ENCODE measurements around the gene RAD54L. TPM values are rescaled to one million over a fixed set of nuclear protein-coding genes. Genes with fewer than 3 reads are reported as not detected.
"Not testable (repeated sequence)": the region's sequence is repeated elsewhere in the genome, so short reads cannot be mapped to it uniquely, and the experiment has no call there.

The RAD54L gene
- total RNA-seq, 2 donors from 2014 or later: 33.1 to 34.9 TPM

GRCh38 chr1:46246136-46246535 lies 1.4 kb upstream of the RAD54L start:
- not testable (repeated sequence) for H3K36me3 Mint-ChIP-seq (ENCODE audit: insufficient read depth in 2 of 2); H3K9me3 Mint-ChIP-seq; H3K27me3 Mint-ChIP-seq (ENCODE audit: low read depth); ATAC-seq (replicated peaks in 1 of 2); DNase-seq; H3K27ac Mint-ChIP-seq
- Mint-ChIP-seq H3K4me3 (peak overlapping the region; percentile 94 to 98), H3K4me1 (ENCODE audit: low read depth) (peaks cover 37% of the 10 kb centered on the region)

GRCh38 chr1:46246548-46247435 lies 771 bp upstream of the RAD54L start:
- peak overlapping the region; percentile 94 to 98 for H3K4me3 Mint-ChIP-seq
- peak overlapping the region; percentile 81 for H3K27ac Mint-ChIP-seq
- ATAC-seq (replicated peaks in 1 of 2): peak; percentile 79
- peak; percentile 68 to 74 for DNase-seq
- no peaks in the 10 kb centered on the region for H3K9me3 Mint-ChIP-seq
- peaks cover 37% of the 10 kb centered on the region for H3K4me1 Mint-ChIP-seq (ENCODE audit: low read depth)
- H3K27me3 Mint-ChIP-seq (ENCODE audit: low read depth): no peaks in the 10 kb centered on the region
- H3K36me3 Mint-ChIP-seq (ENCODE audit: insufficient read depth in 2 of 2): peaks cover 8 to 12% of the 10 kb centered on the region in 2 donors

- no peak for ATAC-seq (replicated peaks in 1 of 2)
- H3K36me3 Mint-ChIP-seq (ENCODE audit: insufficient read depth in 2 of 2): peaks cover 15 to 27% of the 10 kb centered on the region in 2 donors
- H3K4me3 Mint-ChIP-seq: peak overlapping the region; percentile 94 to 98
- no peaks in the 10 kb centered on the region for H3K9me3 Mint-ChIP-seq
- peak; percentile 31 to 37 for DNase-seq
- H3K4me1 Mint-ChIP-seq (ENCODE audit: low read depth): peaks cover 46% of the 10 kb centered on the region
- H3K27ac Mint-ChIP-seq: peak overlapping the region; percentile 72
- H3K27me3 Mint-ChIP-seq (ENCODE audit: low read depth): no peaks in the 10 kb centered on the region
Observed at GRCh38 chr1:46248122-46248920, 758 bp downstream of the RAD54L start.

GRCh38 chr1:46254668-46255067 lies 7.1 kb downstream of the RAD54L start:
- DNase-seq (no peak), ATAC-seq (replicated peaks in 1 of 2) (no peak)
- Mint-ChIP-seq H3K4me1 (ENCODE audit: low read depth) (peaks cover 20% of the 10 kb centered on the region), H3K36me3 (ENCODE audit: insufficient read depth in 2 of 2) (peaks cover 18 to 41% of the 10 kb centered on the region in 2 donors), H3K27ac (no peak overlapping the region), H3K4me3 (no peak overlapping the region), H3K9me3 (no peaks in the 10 kb centered on the region), H3K27me3 (ENCODE audit: low read depth) (no peaks in the 10 kb centered on the region)

GRCh38 chr1:46256523-46256922 lies 9.0 kb downstream of the RAD54L start:
- ATAC-seq (replicated peaks in 1 of 2): no peak
- Mint-ChIP-seq H3K4me3 (no peak overlapping the region), H3K9me3 (no peaks in the 10 kb centered on the region), H3K27ac (no peak overlapping the region), H3K27me3 (ENCODE audit: low read depth) (no peaks in the 10 kb centered on the region), H3K4me1 (ENCODE audit: low read depth) (peaks cover 15% of the 10 kb centered on the region), H3K36me3 (ENCODE audit: insufficient read depth in 2 of 2) (peaks cover 20 to 48% of the 10 kb centered on the region in 2 donors)
- no peak for DNase-seq

GRCh38 chr1:46262508-46262907 lies 14.9 kb downstream of the RAD54L start:
- no peaks in the 10 kb centered on the region for H3K9me3 Mint-ChIP-seq
- ATAC-seq (replicated peaks in 1 of 2): no peak
- peaks cover 24 to 54% of the 10 kb centered on the region in 2 donors for H3K36me3 Mint-ChIP-seq (ENCODE audit: insufficient read depth in 2 of 2)
- no peak for DNase-seq
- no peaks in the 10 kb centered on the region for H3K4me1 Mint-ChIP-seq (ENCODE audit: low read depth)
- no peak overlapping the region for H3K27ac Mint-ChIP-seq
- H3K27me3 Mint-ChIP-seq (ENCODE audit: low read depth): no peaks in the 10 kb centered on the region
- H3K4me3 Mint-ChIP-seq: no peak overlapping the region

- H3K9me3 Mint-ChIP-seq: no peaks in the 10 kb centered on the region
- DNase-seq (no peak), ATAC-seq (replicated peaks in 1 of 2) (no peak)
- H3K27me3 Mint-ChIP-seq (ENCODE audit: low read depth): no peaks in the 10 kb centered on the region
- peaks cover 23 to 51% of the 10 kb centered on the region in 2 donors for H3K36me3 Mint-ChIP-seq (ENCODE audit: insufficient read depth in 2 of 2)
- no peaks in the 10 kb centered on the region for H3K4me1 Mint-ChIP-seq (ENCODE audit: low read depth)
- no peak overlapping the region for H3K27ac Mint-ChIP-seq
- H3K4me3 Mint-ChIP-seq: no peak overlapping the region
Observed at GRCh38 chr1:46263146-46263545, 15.6 kb downstream of the RAD54L start.

- no peak overlapping the region for H3K4me3 Mint-ChIP-seq
- no peaks in the 10 kb centered on the region for H3K4me1 Mint-ChIP-seq (ENCODE audit: low read depth)
- ATAC-seq (replicated peaks in 1 of 2) (no peak), DNase-seq (no peak)
- H3K27me3 Mint-ChIP-seq (ENCODE audit: low read depth): no peaks in the 10 kb centered on the region
- H3K27ac Mint-ChIP-seq: no peak overlapping the region
- H3K9me3 Mint-ChIP-seq: no peaks in the 10 kb centered on the region
- peaks cover 20 to 50% of the 10 kb centered on the region in 2 donors for H3K36me3 Mint-ChIP-seq (ENCODE audit: insufficient read depth in 2 of 2)
Observed at GRCh38 chr1:46268578-46268977, 21.0 kb downstream of the RAD54L start.

GRCh38 chr1:46274225-46275029 lies 26.9 kb downstream of the RAD54L start:
- no peak for DNase-seq
- H3K36me3 Mint-ChIP-seq (ENCODE audit: insufficient read depth in 2 of 2): peaks cover 16 to 39% of the 10 kb centered on the region in 2 donors
- H3K4me1 Mint-ChIP-seq (ENCODE audit: low read depth): no peaks in the 10 kb centered on the region
- H3K27ac Mint-ChIP-seq: no peak overlapping the region
- ATAC-seq (replicated peaks in 1 of 2): no peak
- no peaks in the 10 kb centered on the region for H3K9me3 Mint-ChIP-seq
- no peaks in the 10 kb centered on the region for H3K27me3 Mint-ChIP-seq (ENCODE audit: low read depth)
- no peak overlapping the region for H3K4me3 Mint-ChIP-seq

- Mint-ChIP-seq H3K27me3 (ENCODE audit: low read depth) (no peaks in the 10 kb centered on the region), H3K9me3 (no peaks in the 10 kb centered on the region), H3K27ac (no peak overlapping the region), H3K36me3 (ENCODE audit: insufficient read depth in 2 of 2) (peaks cover 16 to 36% of the 10 kb centered on the region in 2 donors), H3K4me1 (ENCODE audit: low read depth) (no peaks in the 10 kb centered on the region), H3K4me3 (no peak overlapping the region)
- ATAC-seq (replicated peaks in 1 of 2) (no peak), DNase-seq (no peak)
Observed at GRCh38 chr1:46275030-46275337, 27.4 kb downstream of the RAD54L start.

GRCh38 chr1:46277658-46278373 lies 30.3 kb downstream of the RAD54L start:
- peaks cover 17 to 37% of the 10 kb centered on the region in 2 donors for H3K36me3 Mint-ChIP-seq (ENCODE audit: insufficient read depth in 2 of 2)
- ATAC-seq (replicated peaks in 1 of 2): no peak

GRCh38 chr1:46278807-46279206 lies 31.2 kb downstream of the RAD54L start:
- Mint-ChIP-seq H3K27ac (no peak overlapping the region), H3K9me3 (no peaks in the 10 kb centered on the region), H3K36me3 (ENCODE audit: insufficient read depth in 2 of 2) (peaks cover 16 to 40% of the 10 kb centered on the region in 2 donors), H3K4me1 (ENCODE audit: low read depth) (no peaks in the 10 kb centered on the region), H3K27me3 (ENCODE audit: low read depth) (no peaks in the 10 kb centered on the region), H3K4me3 (no peak overlapping the region)
- no peak for ATAC-seq (replicated peaks in 1 of 2)
- no peak for DNase-seq

More at GRCh38 chr1:46277658-46278373, 30.3 kb downstream of the RAD54L start:
- H3K4me3 Mint-ChIP-seq: no peak overlapping the region
- no peaks in the 10 kb centered on the region for H3K27me3 Mint-ChIP-seq (ENCODE audit: low read depth)
- no peak overlapping the region for H3K27ac Mint-ChIP-seq
- no peaks in the 10 kb centered on the region for H3K9me3 Mint-ChIP-seq
- DNase-seq: no peak
- no peaks in the 10 kb centered on the region for H3K4me1 Mint-ChIP-seq (ENCODE audit: low read depth)

Measured in activated T-cell treated with anti-CD3 and anti-CD28 coated beads, Interleukin-2, amount 50 U/mL, for 72 hours (primary cell).